ENCODE measurements around the gene LEO1. TPM values are rescaled to one million over a fixed set of nuclear protein-coding genes. Genes with fewer than 3 reads are reported as not detected.

LEO1 gene
- total RNA-seq, 2 experiments from 2014 or later: 26.5 to 28.3 TPM

GRCh38 chr15:51889486-51889885 is 82.1 kb downstream of the LEO1 start:
- Mint-ChIP-seq H3K36me3 (peaks cover 21% of the 10 kb centered on the region), H3K27me3 (no peaks in the 10 kb centered on the region), H3K27ac (no peak overlapping the region), H3K4me3 (no peak overlapping the region), H3K4me1 (peaks cover 6% of the 10 kb centered on the region), H3K9me3 (no peaks in the 10 kb centered on the region)
- POLR2A ChIA-PET: interaction anchor here (0.6 kb wide), 1 partner anchor 27 kb away, joined by 3 read pairs; no protein-coding TSS in a partner anchor
- no peak for ATAC-seq (ENCODE audit: low read depth)
- DNase-seq: no peak

GRCh38 chr15:51888593-51889195 is 82.9 kb downstream of the LEO1 start:
- peaks cover 26% of the 10 kb centered on the region for H3K36me3 Mint-ChIP-seq
- no peak for DNase-seq
- no peaks in the 10 kb centered on the region for H3K27me3 Mint-ChIP-seq
- H3K4me1 Mint-ChIP-seq: peaks cover 13% of the 10 kb centered on the region
- H3K27ac Mint-ChIP-seq: no peak overlapping the region
- H3K9me3 Mint-ChIP-seq: no peaks in the 10 kb centered on the region
- POLR2A ChIA-PET: no interaction called here
- no peak for ATAC-seq (ENCODE audit: low read depth)
- no peak overlapping the region for H3K4me3 Mint-ChIP-seq

Other genes with a start within 250 kb of the LEO1 start
- 10 to 100 TPM; 24.1 to 27.3 TPM for gene LYSMD2, start 234.1 kb downstream of the LEO1 start, total RNA-seq
- gene TMOD2, start 220.2 kb downstream of the LEO1 start, total RNA-seq: 10 to 100 TPM; 14.7 to 16.0 TPM
- gene TMOD3, start 142.1 kb downstream of the LEO1 start, total RNA-seq: 10 to 100 TPM; 68.0 to 70.3 TPM
- 10 to 100 TPM; 21.3 to 25.5 TPM for gene MAPK6, start 47.4 kb upstream of the LEO1 start, total RNA-seq
- gene BCL2L10, start 141.0 kb upstream of the LEO1 start, total RNA-seq: under 1 TPM; 0.28 to 0.37 TPM
- gene GNB5, start 219.6 kb upstream of the LEO1 start, total RNA-seq: 10 to 100 TPM; 36.1 to 40.5 TPM

Measured in activated naive CD8-positive, alpha-beta T cell treated with anti-CD3 and anti-CD28 coated beads, Interleukin-2, amount 10 ng/mL, durations not matched to agents 7 days and 5 days (primary cell).